Cerebellar nuclear complex (tissue), 1 donor: Measurements from ENCODE around the gene TAF3.
"Not testable (repeated sequence)": the region's sequence is repeated elsewhere in the genome, so short reads cannot be mapped to it uniquely, and the experiment has no call there.

Experiments
- DNase-seq, 2 experiments: peaks; one replicate each; lab custom pipeline; 2025; lab: John Stamatoyannopoulos, UW

TAF3 gene

DNA sequence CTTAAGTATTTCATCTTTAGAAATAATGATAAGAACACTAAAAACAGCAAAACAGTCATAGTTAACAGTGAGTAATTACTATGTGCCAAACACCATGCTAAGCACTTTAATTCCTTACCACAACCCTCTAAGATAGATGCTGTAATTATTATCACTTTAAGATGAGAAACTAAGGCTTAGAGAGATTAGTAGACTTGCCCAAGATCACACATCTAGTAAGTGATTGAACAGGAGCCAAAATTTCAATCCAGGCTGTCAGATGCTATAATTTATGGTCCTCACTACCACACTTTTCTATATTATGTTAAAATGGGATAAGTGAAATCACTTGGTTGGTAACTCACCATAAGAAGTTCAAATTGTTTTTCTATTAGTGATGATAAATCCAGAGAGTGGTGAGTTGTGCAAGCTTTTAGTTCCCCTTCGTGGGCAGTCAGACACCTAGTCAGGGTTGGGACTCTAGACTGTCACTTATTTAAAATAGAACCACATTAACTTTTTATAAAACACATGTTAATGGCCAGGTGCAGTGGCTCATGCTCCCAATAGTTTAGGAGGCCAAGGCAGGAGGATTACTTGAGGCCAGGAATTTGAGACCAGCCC, 150.3 kb downstream of the TAF3 start:
- DNase-seq: no peak

DNA sequence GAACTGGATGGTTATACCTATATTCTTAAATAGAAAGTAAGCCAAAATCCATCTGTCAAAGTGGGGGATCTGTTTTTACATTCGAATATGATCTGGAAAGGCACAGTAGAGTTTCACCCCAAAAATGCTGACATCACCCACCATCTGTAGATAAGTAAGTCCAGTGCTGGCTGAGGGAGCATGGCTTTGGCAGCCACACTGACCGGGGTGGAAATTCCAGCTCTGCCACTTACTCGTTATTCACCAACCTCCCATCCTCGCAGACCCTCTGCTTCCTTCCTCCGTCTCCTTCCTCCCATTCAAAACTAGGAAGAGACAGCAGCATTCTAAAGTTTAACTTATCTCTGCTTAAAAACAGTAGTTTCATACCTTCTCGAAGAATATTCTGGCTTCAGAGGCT, 151.3 kb downstream of the TAF3 start:
- no peak for DNase-seq

DNA sequence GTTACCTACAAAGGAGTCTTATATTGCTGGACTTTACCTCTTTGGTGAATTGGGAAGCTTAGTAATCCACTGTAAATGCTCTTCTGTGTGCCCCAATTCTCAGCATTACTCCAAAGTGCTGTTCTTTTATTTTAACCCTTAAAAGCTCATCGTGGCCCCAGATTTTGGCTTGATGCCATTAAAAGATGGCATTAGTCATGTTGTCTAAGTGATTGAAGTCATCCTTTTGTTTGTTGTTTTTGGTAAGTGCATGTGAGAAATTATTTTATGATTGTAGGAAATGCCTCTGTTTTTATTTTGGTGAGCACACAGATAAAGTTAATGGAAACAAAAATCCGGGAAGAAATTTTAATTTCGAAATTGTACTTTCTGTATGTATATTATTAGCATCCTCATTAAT, 153.6 kb downstream of the TAF3 start:
- no peak for DNase-seq

DNA sequence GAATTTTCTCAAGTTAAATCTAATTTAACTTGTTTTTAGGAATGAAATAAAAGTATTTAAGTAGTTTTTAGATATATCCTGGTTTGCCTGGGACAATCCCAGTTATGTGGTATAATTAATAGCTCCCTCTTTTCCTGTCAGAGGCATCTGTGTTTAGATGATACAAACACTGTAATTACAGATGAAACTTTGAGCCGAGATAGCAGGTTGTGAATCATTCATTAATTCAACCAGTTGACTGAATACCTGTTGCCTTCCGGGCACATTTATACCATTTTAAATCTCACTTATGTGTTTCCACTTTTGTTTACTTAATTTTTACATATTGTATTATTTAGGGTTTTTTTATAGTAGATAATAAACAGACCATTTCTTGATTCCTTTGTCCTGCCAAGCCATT, 154.1 kb downstream of the TAF3 start:
- DNase-seq: no peak

- no peak for DNase-seq
Observed at GRCh38 chr10:7980196-7980595, 161.9 kb downstream of the TAF3 start.

DNA sequence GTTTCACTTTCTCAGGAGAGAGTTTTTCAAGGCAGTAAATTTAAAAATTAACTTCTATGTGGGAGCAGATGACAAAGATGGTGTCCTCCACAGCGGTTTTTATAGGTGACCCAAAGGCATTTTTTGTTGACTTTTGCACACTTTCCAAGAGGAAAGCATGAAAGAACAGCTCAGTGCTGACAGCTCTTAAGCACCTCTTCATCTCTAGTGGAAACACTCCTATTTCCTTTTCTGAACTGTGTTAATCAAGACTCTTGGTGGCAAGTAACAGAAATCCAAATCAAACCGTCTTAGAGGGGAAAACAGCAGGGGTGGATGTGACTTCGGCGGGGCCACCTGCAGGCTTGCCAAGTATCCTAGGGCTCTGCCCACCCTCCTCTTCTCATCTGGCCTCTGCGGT, 164.4 kb downstream of the TAF3 start:
- DNase-seq: no peak

- DNase-seq: no peak
Observed at GRCh38 chr10:7984325-7984724, 166.0 kb downstream of the TAF3 start.

- DNase-seq: no peak
Observed at GRCh38 chr10:7984896-7985295, 166.6 kb downstream of the TAF3 start.

DNA sequence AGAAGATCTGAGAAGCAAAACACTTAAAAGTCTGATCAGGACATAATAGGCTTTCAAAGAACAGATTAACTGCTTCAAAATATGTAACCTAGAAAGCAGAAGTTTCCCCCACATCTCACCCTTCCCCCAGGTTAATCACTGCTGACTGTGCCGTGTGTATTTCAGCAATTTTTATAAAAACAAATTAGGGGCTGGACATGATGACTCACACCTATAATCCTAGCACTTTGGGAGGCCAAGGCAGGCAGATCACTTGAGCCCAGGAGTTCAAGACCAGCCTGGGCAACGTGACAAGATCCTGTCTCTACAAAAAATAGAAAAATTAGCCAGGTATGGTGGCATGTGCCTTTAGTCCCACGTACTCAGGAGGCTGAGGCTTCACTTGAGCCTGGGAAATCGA, 168.5 kb downstream of the TAF3 start:
- DNase-seq: no peak

DNA sequence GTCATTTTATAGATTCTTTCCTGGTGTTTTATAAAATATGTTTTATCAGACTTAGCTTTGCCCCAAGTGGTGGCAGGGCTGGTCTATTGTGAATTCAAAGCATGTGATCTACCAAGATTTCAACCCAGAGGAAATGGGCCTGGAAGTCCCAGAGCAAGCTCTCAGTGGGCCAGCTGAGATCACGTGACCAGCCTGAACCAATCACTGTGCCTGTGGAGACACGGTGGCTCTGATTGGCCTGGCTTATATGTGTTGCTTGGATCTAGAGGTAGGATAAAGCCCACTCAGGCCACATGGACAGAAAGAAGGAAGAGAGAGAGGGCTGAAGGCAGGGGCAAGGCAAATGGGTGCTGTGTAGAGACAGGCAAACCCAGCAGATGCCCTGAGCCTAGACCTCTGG, 170.7 kb downstream of the TAF3 start:
- DNase-seq: no peak

DNA sequence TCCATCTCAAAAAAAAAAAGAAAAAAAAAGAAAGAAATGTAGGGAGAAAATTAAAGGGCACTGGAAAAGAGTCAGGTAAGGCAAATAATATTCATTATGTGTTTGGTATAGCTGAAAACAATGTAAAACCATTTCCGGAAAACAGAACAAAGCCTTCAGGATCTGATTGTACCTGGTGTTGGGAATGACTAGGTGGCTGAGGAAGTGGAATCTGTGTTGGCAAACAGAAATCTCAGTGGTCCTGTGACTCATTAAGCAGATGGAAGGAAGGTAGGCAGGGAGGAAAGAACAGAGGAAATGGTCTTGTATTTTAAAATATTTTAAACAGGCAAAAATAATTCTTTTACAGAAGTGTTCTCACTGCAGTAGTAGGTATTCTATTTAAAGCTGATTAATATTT, 180.5 kb downstream of the TAF3 start:
- no peak for DNase-seq

DNA sequence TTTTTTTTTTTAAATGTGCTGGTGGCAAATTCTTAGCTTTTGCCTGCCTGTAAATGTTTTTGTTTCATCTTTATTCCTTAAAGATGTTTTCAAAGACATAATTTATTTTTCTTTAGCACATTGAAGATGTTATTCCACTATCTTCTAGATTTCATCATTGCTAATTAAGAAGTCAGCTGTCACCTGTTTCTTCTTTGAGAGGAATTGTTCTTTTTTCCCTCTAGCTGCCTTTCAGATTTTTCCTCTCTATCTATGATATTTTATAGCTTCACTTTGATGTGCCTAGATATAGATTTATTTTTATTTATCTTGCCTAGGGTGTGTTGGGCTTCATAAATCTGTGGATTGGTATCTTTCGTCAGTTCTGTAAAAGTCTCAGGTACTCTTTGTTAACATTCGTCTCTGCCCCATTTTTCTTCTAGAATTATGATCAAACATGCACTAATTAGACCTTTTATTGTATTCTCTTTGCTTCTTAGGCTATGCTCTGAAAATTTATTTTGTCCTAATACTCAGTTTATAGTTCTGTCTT, 186.2 kb downstream of the TAF3 start:
- DNase-seq: no peak

- no peak for DNase-seq
Observed at GRCh38 chr10:8006274-8006999, 188.1 kb downstream of the TAF3 start.

GRCh38 chr10:8009031-8009430, 190.7 kb downstream of the TAF3 start:
- no peak for DNase-seq

DNA sequence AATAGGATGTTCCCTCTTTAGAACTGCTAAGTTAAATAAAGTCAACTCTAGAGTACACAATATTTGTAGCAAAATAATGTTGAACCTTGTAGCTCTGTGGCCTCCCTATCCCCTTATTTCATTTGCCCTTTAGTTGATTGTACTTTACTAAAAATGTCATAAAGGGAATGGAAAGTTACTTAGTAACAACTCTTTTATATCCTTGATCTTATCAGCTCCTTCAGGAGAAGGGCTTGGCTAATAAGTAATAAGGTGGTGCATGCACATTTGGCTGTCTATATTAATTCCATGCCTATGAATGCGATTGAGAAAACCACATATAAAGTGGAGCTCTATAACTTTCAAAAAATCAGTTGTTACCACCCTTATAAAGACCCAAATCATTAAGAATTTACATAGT, 194.7 kb downstream of the TAF3 start:
- no peak for DNase-seq

GRCh38 chr10:8013619-8014018, 195.3 kb downstream of the TAF3 start:
- DNase-seq: no peak

- no peak for DNase-seq
Observed at GRCh38 chr10:8014649-8015048, 196.3 kb downstream of the TAF3 start.

DNA sequence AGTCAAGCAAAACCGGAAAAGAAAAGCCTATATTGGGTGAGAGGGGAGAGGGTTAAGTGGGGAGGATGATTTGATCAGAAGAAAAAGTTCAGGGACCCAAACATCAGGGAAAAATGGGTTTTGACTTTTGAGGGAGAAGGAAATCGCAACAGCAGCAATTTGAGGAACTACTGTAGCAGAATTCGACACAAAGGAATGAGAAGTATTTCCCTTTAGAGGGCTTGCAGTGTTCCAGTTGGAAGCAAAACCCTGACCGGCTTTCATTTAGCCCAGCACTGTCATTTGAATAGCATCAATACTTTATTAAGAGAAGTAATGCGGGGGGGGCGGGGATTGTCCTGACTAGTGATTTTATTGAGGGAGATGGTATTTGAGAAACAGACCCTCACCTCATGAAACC, 199.0 kb downstream of the TAF3 start:
- no peak for DNase-seq

GRCh38 chr10:8023321-8023720, 205.0 kb downstream of the TAF3 start:
- DNase-seq: no peak

DNA sequence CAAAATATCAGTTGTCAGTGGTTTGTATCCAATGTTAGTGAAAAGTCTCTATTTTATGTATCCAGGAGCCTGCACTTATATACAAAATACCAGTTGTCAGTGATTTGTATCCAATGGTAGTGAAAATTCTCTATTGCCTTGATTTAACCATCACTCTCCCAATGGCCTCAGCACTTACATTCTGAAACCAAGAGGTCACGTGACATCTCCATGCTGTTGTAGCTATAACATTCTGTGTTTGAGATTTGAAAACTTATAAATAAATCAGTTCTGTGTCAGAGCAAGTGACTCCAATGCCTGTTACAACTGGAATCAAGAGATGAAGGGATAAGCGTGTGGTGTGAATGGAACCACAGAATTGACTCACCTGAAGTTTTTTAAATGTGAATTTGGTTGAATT, 205.5 kb downstream of the TAF3 start:
- DNase-seq: no peak

DNA sequence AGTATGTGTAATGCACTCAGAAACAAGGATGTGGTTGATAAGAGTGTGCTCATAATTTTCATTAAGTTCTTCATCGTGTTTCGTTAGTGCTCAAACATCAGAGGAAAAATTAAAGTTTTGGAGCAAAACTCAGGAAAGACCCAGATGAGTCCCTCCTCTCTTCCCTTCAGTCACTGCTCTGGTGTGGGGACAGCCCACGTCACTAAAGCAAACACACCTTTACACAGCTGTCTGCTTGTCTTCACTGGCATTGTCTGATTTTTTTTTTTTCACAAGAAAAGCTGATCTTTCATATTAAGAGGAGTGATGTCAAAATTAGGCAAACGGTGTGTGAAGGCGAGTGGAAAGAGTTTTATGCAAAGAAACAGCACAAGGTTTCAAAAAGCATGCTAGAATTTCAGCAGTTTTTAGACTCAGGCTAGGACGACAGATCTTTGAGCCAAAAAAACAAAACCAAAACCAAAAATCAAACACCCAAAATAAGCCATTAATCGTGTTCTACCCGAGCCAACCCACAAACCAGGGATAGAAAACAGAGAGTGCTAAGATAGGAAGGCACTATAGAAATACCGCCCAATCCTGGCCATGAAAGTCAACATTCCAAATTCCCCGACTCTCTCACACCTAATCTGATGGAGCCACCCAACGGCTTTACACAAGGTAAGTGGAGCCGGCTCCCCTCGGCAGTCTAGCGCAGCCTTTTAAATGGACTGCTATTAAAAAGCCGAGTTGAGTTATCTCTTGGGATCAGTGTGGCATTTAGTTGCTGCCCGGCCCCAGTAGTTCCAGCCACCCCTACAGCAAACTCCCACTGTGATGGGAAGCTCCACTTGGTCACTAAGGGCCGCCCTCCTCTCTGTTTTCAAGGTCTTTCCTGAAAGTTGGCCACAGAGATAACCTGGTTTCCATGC, 208.3 kb downstream of the TAF3 start:
- DNase-seq: no peak

- DNase-seq: not testable (repeated sequence)
Observed at GRCh38 chr10:8031211-8031610, 212.9 kb downstream of the TAF3 start.

DNA sequence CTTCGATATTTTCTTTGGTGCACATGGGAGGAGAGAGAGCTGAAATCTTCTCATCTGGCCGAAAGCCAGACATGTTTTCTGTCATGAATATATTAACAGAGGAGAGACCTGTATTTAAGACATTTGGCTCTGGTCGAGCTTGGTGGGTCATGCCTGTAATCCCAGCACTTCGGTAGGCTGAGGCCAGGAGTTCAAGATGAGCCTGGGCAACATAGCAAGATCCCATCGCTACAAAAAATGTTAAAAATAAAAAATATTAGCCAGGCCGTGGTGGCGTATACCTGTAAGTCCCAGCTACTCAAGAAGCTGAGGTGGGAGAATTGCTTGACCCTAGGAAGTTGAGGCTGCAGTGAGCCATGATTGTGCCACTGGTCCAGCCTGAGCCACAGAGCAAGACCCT, 214.3 kb downstream of the TAF3 start:
- DNase-seq: no peak
